ENCODE results near the gene SYTL3.
"Not testable (repeated sequence)": the region's sequence is repeated elsewhere in the genome, so short reads cannot be mapped to it uniquely, and the experiment has no call there.

Gene SYTL3

GRCh38 chr6:158784505-158784904, 134.7 kb downstream of the SYTL3 start:
- DNase-seq (ENCODE audit: extremely low read depth, low read depth) = no peak
- no peak for TF ChIP-seq CTCF (IDR thresholded peaks at IDR 0.05; ENCODE audit: low read depth, low read length)

DNA sequence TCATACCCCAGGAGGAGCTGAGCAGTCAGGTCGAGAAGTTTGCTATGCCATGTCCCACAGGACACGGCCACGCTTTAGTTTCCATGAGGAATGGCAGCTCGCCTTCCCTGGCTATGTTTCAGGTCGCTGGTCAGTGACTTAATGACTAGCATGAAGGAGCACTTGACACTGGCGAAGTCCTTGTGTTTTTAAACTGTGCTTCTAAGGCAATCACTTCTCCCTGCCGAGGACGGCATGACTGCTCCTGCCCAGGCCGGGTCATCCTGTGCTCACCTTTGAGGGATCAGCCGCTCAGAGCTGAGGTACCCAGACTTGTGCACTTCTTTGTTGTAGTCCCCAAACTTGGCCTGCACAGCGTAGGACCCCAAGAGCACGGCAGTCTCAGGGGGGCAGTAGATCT, 135.2 kb downstream of the SYTL3 start:
- no peak for DNase-seq (ENCODE audit: extremely low read depth, low read depth)

DNA sequence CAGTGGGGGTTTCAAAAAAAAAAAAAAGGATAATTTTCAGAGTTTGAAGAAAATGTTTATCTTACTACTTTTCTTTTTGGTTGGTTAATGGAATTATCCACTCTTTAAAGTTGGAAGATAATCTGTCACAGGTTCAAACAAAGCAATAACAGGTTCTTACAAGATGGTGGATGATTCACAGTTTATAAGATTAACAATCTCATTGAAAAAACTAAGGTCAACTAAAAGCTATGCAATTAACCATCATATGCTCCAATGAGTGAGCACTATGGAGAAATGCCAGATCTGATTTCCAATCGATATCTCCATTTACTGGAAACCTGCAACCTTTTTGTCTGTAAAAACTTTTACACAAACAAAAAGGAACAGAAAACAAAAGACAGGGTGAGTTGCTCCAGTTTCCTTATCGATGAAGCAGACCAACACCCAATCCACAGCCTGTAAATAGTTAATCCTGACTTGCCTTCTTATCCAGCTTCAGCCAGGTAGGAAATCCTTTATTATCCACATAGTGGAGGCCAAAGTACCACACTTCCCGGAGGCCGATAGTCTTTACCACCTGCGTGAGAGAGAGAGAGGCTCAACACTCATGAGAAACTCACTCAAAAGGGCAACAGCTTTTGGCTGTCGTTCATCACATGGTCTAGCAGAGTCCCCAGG, 136.9 kb downstream of the SYTL3 start:
- no peak for DNase-seq (ENCODE audit: extremely low read depth, low read depth)
- TF ChIP-seq CTCF (IDR thresholded peaks at IDR 0.05; ENCODE audit: low read depth, low read length) = no peak

More for the DNA sequence above, 135.2 kb downstream of the SYTL3 start:
- TF ChIP-seq CTCF (IDR thresholded peaks at IDR 0.05; ENCODE audit: low read depth, low read length) = no peak

- no peak for DNase-seq (ENCODE audit: extremely low read depth, low read depth)
- no peak for TF ChIP-seq CTCF (IDR thresholded peaks at IDR 0.05; ENCODE audit: low read depth, low read length)
These were observed 137.5 kb downstream of the SYTL3 start for GRCh38 chr6:158787395-158787794.

DNA sequence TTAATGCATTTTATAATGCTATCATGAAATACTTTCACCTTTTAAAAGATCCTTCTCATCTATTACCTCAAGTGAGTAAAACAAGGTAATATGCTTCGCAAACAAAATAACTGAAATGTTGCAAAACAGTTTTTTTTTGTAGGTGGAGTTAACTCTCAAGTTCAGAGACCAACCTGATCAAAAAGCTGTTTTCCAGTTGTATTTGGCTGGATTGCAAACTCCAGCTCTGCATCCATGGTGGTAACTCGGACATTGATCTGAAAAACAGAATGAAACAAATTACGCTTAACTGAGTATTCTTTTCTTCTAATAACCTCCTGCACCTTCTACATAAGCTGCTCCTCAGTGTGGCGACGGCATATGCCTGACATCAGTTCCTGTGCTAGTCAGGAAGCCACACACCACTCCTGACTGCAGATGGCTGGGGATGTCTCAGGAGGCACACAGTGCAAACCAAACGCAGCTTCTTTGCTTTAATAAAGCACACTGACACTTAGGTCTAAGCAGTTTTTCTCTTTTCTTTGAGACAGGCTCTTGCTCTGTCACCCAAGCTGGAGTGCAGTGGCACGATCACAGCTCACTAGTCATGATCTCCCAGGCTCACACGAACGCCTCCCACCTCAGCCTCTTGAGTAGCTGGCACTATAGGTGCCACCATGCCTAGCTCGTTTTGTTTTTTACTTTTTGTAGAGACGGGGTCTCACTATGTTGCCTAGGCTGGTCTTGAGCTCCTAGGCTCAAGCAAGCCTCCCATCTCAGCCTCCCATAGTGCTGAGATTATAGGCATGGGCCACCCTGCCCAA, 139.5 kb downstream of the SYTL3 start:
- no peak for TF ChIP-seq CTCF (IDR thresholded peaks at IDR 0.05; ENCODE audit: low read depth, low read length)
- no peak for DNase-seq (ENCODE audit: extremely low read depth, low read depth)

DNA sequence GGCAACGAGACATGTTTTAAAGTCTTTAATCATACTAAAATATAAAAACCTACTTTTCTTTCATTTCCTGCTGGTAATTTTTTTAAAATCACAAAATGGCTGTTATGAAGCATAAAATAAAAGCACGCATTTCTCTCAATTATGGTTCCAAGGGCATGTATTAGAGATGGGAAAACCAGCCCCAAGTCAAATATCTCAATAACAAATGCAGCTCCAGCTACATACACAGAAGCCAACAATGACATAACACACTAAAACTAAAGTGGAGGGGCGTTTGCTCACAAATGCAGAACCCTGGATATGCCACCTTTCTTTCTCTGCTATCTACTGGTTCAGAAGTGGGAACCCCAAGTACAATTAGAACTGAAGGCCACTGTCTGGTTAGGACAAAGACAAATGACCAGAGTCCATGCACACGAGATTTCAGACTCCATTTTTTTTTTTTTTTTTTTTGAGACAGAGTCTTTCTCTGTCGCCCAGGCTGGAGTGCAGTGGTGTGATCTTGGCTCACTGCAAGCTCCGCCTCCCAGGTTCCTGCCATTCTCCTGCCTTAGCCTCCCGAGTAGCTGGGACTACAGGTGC, 141.5 kb downstream of the SYTL3 start:
- TF ChIP-seq CTCF (IDR thresholded peaks at IDR 0.05; ENCODE audit: low read depth, low read length) = no peak
- DNase-seq (ENCODE audit: extremely low read depth, low read depth) = no peak

GRCh38 chr6:158792505-158792904, 142.7 kb downstream of the SYTL3 start:
- DNase-seq (ENCODE audit: extremely low read depth, low read depth) = not testable (repeated sequence)
